IgD-negative memory B cell (primary cell): ENCODE data around the gene LRRC9. TPM values are rescaled to one million over a fixed set of nuclear protein-coding genes. Genes with fewer than 3 reads are reported as not detected.
A peak's percentile ranks its signal among the peaks of the same experiment; 100 is the strongest.

ENCODE experiments used
- H3K27ac Mint-ChIP-seq, 3 donors: one replicate each; pipeline ENCODE4 v1.8.0; 2020 to 2022; ENCODE audit warnings: mild to moderate bottlenecking in 3 of 3, mixed read lengths in 3 of 3, moderate library complexity in 1 of 3
- H3K27me3 Mint-ChIP-seq: one replicate; pipeline ENCODE4 v1.8.0; 2021; ENCODE audit warnings: mixed read lengths
- H3K36me3 Mint-ChIP-seq: one replicate; pipeline ENCODE4 v1.8.0; 2020; ENCODE audit warnings: mild to moderate bottlenecking, mixed read lengths
- H3K4me1 Mint-ChIP-seq, 3 donors: one replicate each; pipeline ENCODE4 v1.8.0; 2020 to 2022; ENCODE audit warnings: mixed read lengths in 3 of 3, mild to moderate bottlenecking in 1 of 3
- H3K4me3 Mint-ChIP-seq, 4 donors: one replicate each; pipeline ENCODE4 v1.8.0; 2020 to 2022; ENCODE audit warnings: mild to moderate bottlenecking in 4 of 4, mixed read lengths in 4 of 4, moderate library complexity in 3 of 4
- H3K9me3 Mint-ChIP-seq, 3 donors: one replicate each; pipeline ENCODE4 v1.8.0; 2020 to 2021; ENCODE audit warnings: mixed read lengths in 3 of 3, mild to moderate bottlenecking in 1 of 3
- polyA plus RNA-seq: library from polyadenylated mRNA; unstranded; fragments of 300-500 nt; fragmentation: Illumina TruSeq; gene quantifications from one replicate; pipeline ENCODE4 v1.2.3, GENCODE V29; 2021

LRRC9 gene
- polyA plus RNA-seq, 1 donor from 2014 or later, result not detected

- no peaks in the 10 kb centered on the region for H3K36me3 Mint-ChIP-seq
- no peaks in the 10 kb centered on the region for H3K9me3 Mint-ChIP-seq
Measured at GRCh38 chr14:60064491-60065072, 144.6 kb downstream of the LRRC9 start.

DNA sequence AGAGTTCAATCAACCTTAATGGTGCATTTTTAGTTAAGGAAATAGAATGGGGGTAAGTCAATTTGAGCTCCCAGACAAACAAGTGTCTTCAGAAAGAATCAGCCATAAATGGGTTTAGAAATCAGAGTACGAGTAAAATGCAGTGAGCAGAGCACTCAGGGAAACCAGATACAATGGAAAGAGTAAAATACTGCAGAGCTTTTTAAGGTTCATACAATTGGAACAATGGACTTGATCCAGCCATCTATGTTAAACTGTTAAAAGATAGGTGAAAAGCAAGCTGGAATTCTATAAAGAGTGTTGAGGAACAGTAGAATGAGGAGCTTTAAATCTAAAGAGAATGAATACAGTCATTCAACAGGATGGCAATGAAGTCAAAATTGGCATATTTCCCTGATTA lies 147.9 kb downstream of the LRRC9 start:
- Mint-ChIP-seq H3K27me3 (no peaks in the 10 kb centered on the region), H3K9me3 (no peaks in the 10 kb centered on the region), H3K27ac (no peak overlapping the region), H3K4me3 (no peak overlapping the region), H3K4me1 (no peaks in the 10 kb centered on the region), H3K36me3 (peaks cover 5% of the 10 kb centered on the region)

More at GRCh38 chr14:60064491-60065072, 144.6 kb downstream of the LRRC9 start:
- Mint-ChIP-seq H3K27me3 (peaks cover 4% of the 10 kb centered on the region), H3K4me1 (no peaks in the 10 kb centered on the region), H3K4me3 (no peak overlapping the region), H3K27ac (no peak overlapping the region)

DNA sequence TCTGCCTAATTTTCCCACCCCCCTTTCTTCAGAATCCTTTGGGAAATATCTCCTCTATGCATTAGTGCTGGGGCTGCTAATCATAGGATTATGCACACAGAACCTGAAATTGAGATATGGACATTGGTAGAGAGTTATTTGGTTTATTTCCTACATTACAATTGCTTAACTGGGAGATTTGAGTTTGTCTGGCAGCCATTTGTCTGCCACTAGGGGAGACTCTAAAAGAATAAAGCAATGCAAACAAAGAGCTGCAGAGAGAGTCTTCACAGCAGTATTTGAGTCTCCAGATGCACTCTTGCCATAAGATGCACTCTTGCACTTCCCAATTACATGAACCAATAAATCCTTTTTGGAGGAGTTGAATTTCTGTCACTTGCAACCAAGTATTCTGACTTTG lies 159.8 kb downstream of the LRRC9 start:
- Mint-ChIP-seq H3K9me3 (peaks cover 2 to 7% (median 7%) of the 10 kb centered on the region in 3 donors), H3K36me3 (no peaks in the 10 kb centered on the region), H3K4me3 (no peak overlapping the region), H3K27ac (no peak overlapping the region), H3K4me1 (no peaks in the 10 kb centered on the region), H3K27me3 (no peaks in the 10 kb centered on the region)

DNA sequence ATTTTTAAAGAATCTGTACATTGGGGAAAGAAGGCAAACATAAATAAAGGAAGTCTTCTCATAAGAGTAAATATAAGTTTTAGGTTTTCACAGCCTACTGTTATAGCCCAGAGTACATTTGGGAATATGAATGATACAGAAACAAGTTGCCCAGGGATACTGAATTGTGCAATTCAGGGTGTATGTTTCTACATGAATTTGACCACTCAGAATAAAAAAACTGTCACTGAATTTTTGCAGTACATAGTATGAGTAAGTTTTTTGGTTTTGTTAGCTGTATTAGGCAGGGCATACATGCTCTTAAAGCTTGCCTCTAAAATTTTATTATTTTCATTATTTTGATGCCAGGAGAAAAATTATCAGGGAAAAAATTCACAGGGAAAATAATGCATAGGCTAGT lies 165.1 kb downstream of the LRRC9 start:
- Mint-ChIP-seq H3K9me3 (no peaks in the 10 kb centered on the region), H3K36me3 (no peaks in the 10 kb centered on the region)

DNA sequence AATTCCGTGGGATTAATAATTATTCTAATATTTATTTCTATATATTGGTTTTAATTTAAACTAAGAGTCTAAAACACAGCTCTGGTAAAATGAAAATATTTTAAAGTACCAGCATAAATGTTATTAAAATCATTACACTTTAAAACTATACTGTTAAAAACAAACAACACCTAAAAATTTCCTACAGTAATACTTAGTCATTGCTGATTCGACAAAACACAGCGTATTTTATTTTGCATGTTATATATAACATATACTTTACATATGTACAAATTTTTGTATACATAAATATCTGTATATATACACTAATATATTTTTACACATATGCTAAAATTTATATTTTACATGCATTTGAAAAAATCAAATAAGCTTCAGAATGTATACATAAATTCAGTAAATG lies 165.7 kb downstream of the LRRC9 start:
- Mint-ChIP-seq H3K27me3 (no peaks in the 10 kb centered on the region), H3K4me1 (peaks cover 0 to 2% (median 0%) of the 10 kb centered on the region in 3 donors), H3K9me3 (peaks cover 0 to 1% (median 0%) of the 10 kb centered on the region in 3 donors), H3K4me3 (no peak overlapping the region), H3K36me3 (no peaks in the 10 kb centered on the region), H3K27ac (no peak overlapping the region)

More for the DNA sequence above, 165.1 kb downstream of the LRRC9 start:
- Mint-ChIP-seq H3K27me3 (no peaks in the 10 kb centered on the region), H3K4me3 (no peak overlapping the region), H3K4me1 (no peaks in the 10 kb centered on the region), H3K27ac (no peak overlapping the region)

DNA sequence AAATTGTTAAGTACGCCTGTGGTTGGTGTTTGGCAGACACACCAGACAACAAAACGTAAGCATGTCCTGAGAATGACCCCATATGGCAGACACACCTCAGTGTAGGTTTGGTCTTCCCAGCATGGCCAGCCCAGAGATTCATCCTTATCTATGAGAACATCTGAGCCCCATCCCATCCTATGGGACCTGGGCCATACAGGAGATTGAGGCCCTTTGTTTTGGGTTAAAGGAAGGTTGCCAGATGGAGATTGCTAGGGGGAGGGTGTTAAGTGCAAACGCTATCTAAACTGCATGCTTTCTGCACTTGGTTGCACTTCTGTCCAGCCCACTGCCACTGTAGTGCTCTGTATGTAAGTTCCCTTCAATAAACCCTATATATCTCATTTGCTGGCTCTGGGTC lies 167.7 kb downstream of the LRRC9 start:
- no peaks in the 10 kb centered on the region for H3K36me3 Mint-ChIP-seq
- H3K27ac Mint-ChIP-seq, result no peak overlapping the region
- peak overlapping the region in 1 of 4 donors; percentile 26 for H3K4me3 Mint-ChIP-seq
- no peaks in the 10 kb centered on the region for H3K27me3 Mint-ChIP-seq
- peaks cover 2 to 6% (median 4%) of the 10 kb centered on the region in 3 donors for H3K4me1 Mint-ChIP-seq
- peaks cover 0 to 1% (median 0%) of the 10 kb centered on the region in 3 donors for H3K9me3 Mint-ChIP-seq

DNA sequence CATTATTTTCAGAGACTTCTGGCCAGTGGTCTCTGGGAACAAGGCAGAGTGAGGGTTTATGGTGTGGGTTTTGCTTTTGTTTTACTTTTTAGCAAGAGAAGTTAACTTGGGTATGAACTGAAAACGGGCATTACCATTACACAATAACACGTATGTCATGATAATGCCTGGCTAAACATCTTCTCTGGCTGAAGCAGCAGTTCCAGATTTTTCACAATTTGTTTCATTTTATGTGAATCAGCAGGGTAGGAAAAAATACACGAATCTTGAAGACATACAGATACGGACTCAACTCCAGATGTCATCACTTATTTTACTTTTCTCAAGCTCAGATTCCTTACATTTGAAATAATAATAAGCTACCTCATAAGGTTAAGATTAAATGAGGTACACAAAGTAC lies 169.3 kb downstream of the LRRC9 start:
- Mint-ChIP-seq H3K4me1 (peaks cover 12 to 21% (median 14%) of the 10 kb centered on the region in 3 donors), H3K27ac (peak overlapping the region in 1 of 3 donors; percentile 41), H3K27me3 (no peaks in the 10 kb centered on the region), H3K36me3 (no peaks in the 10 kb centered on the region), H3K9me3 (peaks cover 0 to 1% (median 0%) of the 10 kb centered on the region in 3 donors), H3K4me3 (peak overlapping the region in 1 of 4 donors; percentile 15)

GRCh38 chr14:60090864-60091519 lies 171.0 kb downstream of the LRRC9 start:
- peak overlapping the region; percentile 92 to 96 (median 96) for H3K4me3 Mint-ChIP-seq
- H3K27me3 Mint-ChIP-seq, result no peaks in the 10 kb centered on the region
- H3K36me3 Mint-ChIP-seq, result peaks cover 2% of the 10 kb centered on the region
- peak overlapping the region; percentile 94 to 99 (median 98) for H3K27ac Mint-ChIP-seq
- H3K4me1 Mint-ChIP-seq, result peaks cover 24 to 34% (median 25%) of the 10 kb centered on the region in 3 donors
- H3K9me3 Mint-ChIP-seq, result peaks cover 0 to 1% (median 0%) of the 10 kb centered on the region in 3 donors

DNA sequence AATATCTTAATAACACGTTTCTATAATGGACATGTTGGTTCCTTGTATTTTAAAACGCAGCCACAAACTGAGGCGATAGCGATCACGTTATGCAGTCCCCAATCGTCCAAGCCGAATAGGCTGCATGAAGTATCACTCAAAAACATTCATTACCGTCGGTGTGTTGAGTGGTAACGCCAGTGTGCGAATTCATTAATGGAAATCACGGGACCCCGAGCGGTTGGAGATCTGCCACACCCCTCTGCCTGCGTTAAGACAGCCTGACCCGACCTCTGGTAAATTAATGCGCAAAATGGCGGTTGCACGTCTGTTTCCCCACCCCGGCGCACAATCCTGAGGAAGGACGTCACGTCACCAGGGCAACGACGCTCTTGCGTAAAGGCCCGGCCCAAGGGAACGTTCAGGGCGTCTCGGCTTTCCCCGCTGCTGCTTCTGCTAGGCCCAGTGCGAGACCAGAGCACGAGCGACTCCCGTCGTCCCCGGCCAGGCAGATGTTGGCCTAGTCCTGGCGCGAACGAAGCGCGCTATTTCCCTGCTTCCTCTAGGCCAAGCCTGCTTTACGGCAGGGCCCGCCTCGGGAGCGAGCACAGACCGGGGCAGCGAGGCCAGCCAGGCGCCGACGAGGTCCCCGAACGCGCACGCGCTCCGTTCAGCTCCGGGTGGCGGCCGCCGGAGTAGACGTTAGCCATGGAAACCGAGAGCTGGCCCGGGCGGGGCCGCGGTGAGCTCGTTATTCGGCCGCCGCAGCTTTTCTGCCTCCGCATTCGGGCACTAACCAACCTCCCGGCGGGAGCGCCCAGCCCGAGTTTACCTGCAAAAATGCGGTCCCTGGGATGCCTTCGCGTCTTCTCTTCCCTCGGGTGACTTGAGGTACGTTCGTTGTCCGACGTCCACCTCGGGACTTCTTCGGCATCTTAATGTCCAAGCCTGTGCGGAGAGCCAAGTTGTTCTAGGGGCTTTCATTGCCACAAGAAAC lies 171.9 kb downstream of the LRRC9 start, which contains the start of gene PCNX4:
Gene PCNX4, plus strand, starts transcription at position 374 of the 976 bp plus-strand sequence. CDS start 15,716 bp downstream, outside the sequence.
- H3K4me1 Mint-ChIP-seq, result peaks cover 25 to 34% (median 25%) of the 10 kb centered on the region in 3 donors
- peak within 1 kb of the TSS; percentile 94 to 99 (median 98) for H3K27ac Mint-ChIP-seq
- H3K4me3 Mint-ChIP-seq, result peak within 1 kb of the TSS; percentile 92 to 96 (median 96)
- peaks cover 0 to 1% (median 0%) of the 10 kb centered on the region in 3 donors for H3K9me3 Mint-ChIP-seq
- H3K36me3 Mint-ChIP-seq, result peaks cover 2% of the 10 kb centered on the region
- H3K27me3 Mint-ChIP-seq, result no peaks in the 10 kb centered on the region

GRCh38 chr14:60092526-60092920 lies 172.6 kb downstream of the LRRC9 start:
- H3K9me3 Mint-ChIP-seq, result peaks cover 0 to 1% (median 0%) of the 10 kb centered on the region in 3 donors
- H3K4me1 Mint-ChIP-seq, result peaks cover 25 to 34% (median 25%) of the 10 kb centered on the region in 3 donors
- H3K27me3 Mint-ChIP-seq, result no peaks in the 10 kb centered on the region
- peaks cover 2% of the 10 kb centered on the region for H3K36me3 Mint-ChIP-seq
- H3K4me3 Mint-ChIP-seq, result peak overlapping the region; percentile 92 to 96 (median 96)
- H3K27ac Mint-ChIP-seq, result peak overlapping the region; percentile 94 to 99 (median 98)

DNA sequence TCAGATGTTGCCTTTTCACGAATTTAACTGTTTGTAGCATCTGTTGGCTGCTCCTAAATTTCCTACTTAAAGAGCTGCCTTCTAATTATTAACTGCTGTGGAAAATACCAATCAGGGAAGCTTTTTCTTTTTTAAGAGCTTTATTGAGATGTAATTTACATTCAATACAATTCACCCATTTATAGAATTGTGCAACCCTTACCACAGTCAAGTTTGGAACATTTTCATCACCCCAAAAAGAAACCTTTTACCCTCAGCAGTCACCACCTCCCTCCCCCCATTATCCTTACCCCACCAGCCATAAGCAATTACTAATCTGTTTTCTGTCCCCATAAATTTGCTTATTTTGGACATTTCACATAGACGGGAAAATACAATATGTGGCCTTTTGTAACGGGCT lies 173.1 kb downstream of the LRRC9 start:
- Mint-ChIP-seq H3K9me3 (peaks cover 0 to 1% (median 0%) of the 10 kb centered on the region in 3 donors), H3K4me1 (peaks cover 25 to 34% (median 25%) of the 10 kb centered on the region in 3 donors), H3K4me3 (peak overlapping the region; percentile 92 to 96 (median 96)), H3K27ac (peak overlapping the region; percentile 94 to 99 (median 98)), H3K36me3 (peaks cover 2% of the 10 kb centered on the region), H3K27me3 (no peaks in the 10 kb centered on the region)

GRCh38 chr14:60093606-60094005 lies 173.7 kb downstream of the LRRC9 start:
- H3K4me1 Mint-ChIP-seq, result peaks cover 25 to 34% (median 26%) of the 10 kb centered on the region in 3 donors
- peaks cover 2% of the 10 kb centered on the region for H3K36me3 Mint-ChIP-seq
- peak overlapping the region; percentile 92 to 96 (median 96) for H3K4me3 Mint-ChIP-seq
- H3K27ac Mint-ChIP-seq, result peak overlapping the region in 1 of 3 donors; percentile 94
- H3K27me3 Mint-ChIP-seq, result no peaks in the 10 kb centered on the region
- peaks cover 0 to 1% (median 0%) of the 10 kb centered on the region in 3 donors for H3K9me3 Mint-ChIP-seq

- Mint-ChIP-seq H3K36me3 (peaks cover 2% of the 10 kb centered on the region), H3K27me3 (no peaks in the 10 kb centered on the region), H3K27ac (peak overlapping the region in 1 of 3 donors; percentile 94), H3K4me1 (peaks cover 25 to 34% (median 26%) of the 10 kb centered on the region in 3 donors), H3K9me3 (peaks cover 0 to 1% (median 0%) of the 10 kb centered on the region in 3 donors), H3K4me3 (peak overlapping the region; percentile 28 to 95 (median 79))
Measured at GRCh38 chr14:60094306-60094897, 174.5 kb downstream of the LRRC9 start.

DNA sequence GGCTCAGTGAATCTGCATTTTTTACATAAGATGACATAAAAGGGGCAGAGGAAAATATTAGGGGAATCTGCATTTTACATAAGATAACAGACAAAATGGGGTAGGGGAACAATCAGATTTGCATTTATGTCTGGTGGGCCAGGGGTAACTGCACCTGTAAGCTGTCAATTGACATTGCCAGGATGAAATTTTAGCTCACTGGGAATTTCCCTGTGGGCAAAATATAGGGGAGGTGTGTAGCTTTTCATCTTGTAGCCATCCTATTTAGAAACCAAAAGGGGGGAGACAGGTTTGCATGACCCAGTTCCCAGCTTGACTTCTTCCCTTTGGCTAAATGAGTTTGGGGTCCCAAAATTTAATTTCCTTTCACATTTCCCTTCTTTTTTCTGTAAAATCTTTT lies 175.3 kb downstream of the LRRC9 start:
- Mint-ChIP-seq H3K9me3 (peaks cover 0 to 1% (median 0%) of the 10 kb centered on the region in 3 donors), H3K4me1 (peaks cover 25 to 35% (median 26%) of the 10 kb centered on the region in 3 donors), H3K27ac (peak overlapping the region in 1 of 3 donors; percentile 53), H3K36me3 (peaks cover 2% of the 10 kb centered on the region), H3K4me3 (peak overlapping the region in 1 of 4 donors; percentile 39), H3K27me3 (no peaks in the 10 kb centered on the region)
